HepG2 (cell line): ENCODE results near the gene PTPN18. TPM values are rescaled to one million over a fixed set of nuclear protein-coding genes. Genes with fewer than 3 reads are reported as not detected.

Source experiments
- ELF3 ChIP-seq: IDR thresholded peaks from 2 replicates; pipeline ENCODE4 v1.6.1; 2016; ENCODE audit warnings: missing genetic modification reagents, missing compliant biosample characterization
- FOXP1 ChIP-seq, 2 experiments: fragments of 450-650 bp in 1 of 2; IDR thresholded peaks; 2 replicates each; pipeline ENCODE4 v1.6.1; 2017 to 2018; ENCODE audit warnings: antibody characterized with exemption in 1 of 2
- FOXP4 ChIP-seq: sonication (generic); formaldehyde crosslinking; IDR thresholded peaks from 2 replicates; pipeline ENCODE4 v1.4.0; 2020; ENCODE audit warnings: missing genetic modification reagents
- GFI1 ChIP-seq: sonication (generic); formaldehyde crosslinking; IDR thresholded peaks from 2 replicates; pipeline ENCODE4 v1.5.0; 2020; ENCODE audit warnings: missing genetic modification reagents, mild to moderate bottlenecking, borderline replicate concordance
- GZF1 ChIP-seq: sonication (generic); formaldehyde crosslinking; IDR thresholded peaks from 2 replicates; pipeline ENCODE4 v1.5.1; 2020; ENCODE audit warnings: mild to moderate bottlenecking, missing genetic modification reagents
- HNF4A ChIP-seq: sonication (generic); formaldehyde crosslinking; IDR thresholded peaks from 2 replicates; pipeline ENCODE4 v1.4.0; 2020; ENCODE audit warnings: missing genetic modification reagents
- MBNL3 ChIP-seq: fragments of 250-450 bp; sonication (Bioruptor Pico); conservative IDR thresholded peaks from 2 replicates; pipeline ENCODE4 v1.8.0; 2022; ENCODE audit warnings: mild to moderate bottlenecking, inconsistent platforms
- MYC ChIP-seq: sonication (generic); formaldehyde crosslinking; IDR thresholded peaks from 2 replicates; pipeline ENCODE4 v1.9.0; 2021; ENCODE audit warnings: missing genetic modification reagents, borderline replicate concordance
- MYNN ChIP-seq: sonication (generic); formaldehyde crosslinking; IDR thresholded peaks from 2 replicates; pipeline ENCODE4 v1.4.0; 2020; ENCODE audit warnings: mild to moderate bottlenecking, low read depth, missing genetic modification reagents
- MZF1 ChIP-seq: sonication (generic); formaldehyde crosslinking; IDR thresholded peaks from 2 replicates; pipeline ENCODE4 v1.8.1; 2023; ENCODE audit warnings: mild to moderate bottlenecking, missing genetic modification reagents, borderline replicate concordance
- NBN ChIP-seq: fragments of 450-650 bp; conservative IDR thresholded peaks from 2 replicates; pipeline ENCODE4 v1.6.1; 2017
- RXRB ChIP-seq: IDR thresholded peaks from 2 replicates; pipeline ENCODE4 v1.6.1; 2016; ENCODE audit warnings: borderline replicate concordance, missing genetic modification reagents, missing compliant biosample characterization
- SAFB2 ChIP-seq: sonication (generic); formaldehyde crosslinking; IDR thresholded peaks from 2 replicates; pipeline ENCODE4 v1.5.1; 2020; ENCODE audit warnings: missing genetic modification reagents, low read depth, mild to moderate bottlenecking, borderline replicate concordance
- SALL2 ChIP-seq: sonication (generic); formaldehyde crosslinking; IDR thresholded peaks from 2 replicates; pipeline ENCODE4 v1.8.1; 2023; ENCODE audit warnings: mild to moderate bottlenecking, missing genetic modification reagents, inconsistent platforms
- SMAD3 ChIP-seq: sonication (generic); formaldehyde crosslinking; IDR thresholded peaks from 2 replicates; pipeline ENCODE4 v1.4.0; 2020; ENCODE audit warnings: missing genetic modification reagents
- SNAPC2 ChIP-seq: sonication (generic); formaldehyde crosslinking; IDR thresholded peaks from 2 replicates; pipeline ENCODE4 v1.8.1; 2022; ENCODE audit warnings: mild to moderate bottlenecking, missing genetic modification reagents
- STAG1 ChIP-seq: sonication (generic); formaldehyde crosslinking; IDR thresholded peaks from 2 replicates; pipeline ENCODE4 v1.4.0; 2020; ENCODE audit warnings: missing genetic modification reagents
- ZBTB7A ChIP-seq: sonication (generic); formaldehyde crosslinking; IDR thresholded peaks from 2 replicates; pipeline ENCODE4 v1.8.0; 2022; ENCODE audit warnings: mild to moderate bottlenecking, missing genetic modification reagents
- ZNF205 ChIP-seq: IDR thresholded peaks from 2 replicates; pipeline ENCODE4 v1.6.1; 2018; ENCODE audit warnings: missing biosample characterization, missing genetic modification reagents
- ZNF24 ChIP-seq: fragments of 450-650 bp; IDR thresholded peaks from 2 replicates; pipeline ENCODE4 v1.6.1; 2017; ENCODE audit warnings: antibody characterized with exemption, mild to moderate bottlenecking
- ZNF251 ChIP-seq: sonication (generic); formaldehyde crosslinking; IDR thresholded peaks from 2 replicates; pipeline ENCODE4 v1.9.0; 2021; ENCODE audit warnings: mild to moderate bottlenecking, missing genetic modification reagents
- ZNF337 ChIP-seq: sonication (generic); formaldehyde crosslinking; IDR thresholded peaks from 2 replicates; pipeline ENCODE4 v1.5.1; 2020; ENCODE audit warnings: missing genetic modification reagents, low read depth, mild to moderate bottlenecking, borderline replicate concordance
- ZNF563 ChIP-seq: sonication (generic); formaldehyde crosslinking; IDR thresholded peaks from 2 replicates; pipeline ENCODE4 v1.8.0; 2022; ENCODE audit warnings: mild to moderate bottlenecking, moderate library complexity, missing genetic modification reagents
- ZNF607 ChIP-seq: sonication (generic); formaldehyde crosslinking; IDR thresholded peaks from 2 replicates; pipeline ENCODE4 v1.5.1; 2020; ENCODE audit warnings: missing genetic modification reagents, mild to moderate bottlenecking, borderline replicate concordance
- ZNF781 ChIP-seq: sonication (generic); formaldehyde crosslinking; IDR thresholded peaks from 2 replicates; pipeline ENCODE4 v1.5.1; 2020; ENCODE audit warnings: borderline replicate concordance, mild to moderate bottlenecking, missing genetic modification reagents; ENCODE audit errors: not compliant biosample characterization
- polyA plus RNA-seq, 8 experiments: library from polyadenylated mRNA; depleted of rRNA in 3 of 8; stranded (reverse) in 7 of 8; unstranded in 1 of 8; fragments of >200 nt; fragmentation: Illumina TruSeq in 4 of 8; extraction: Trizol in 4 of 8; gene quantifications; 2 replicates each; pipeline versions ENCODE4 v1.2.1 to v1.2.3, GENCODE V29; 2011 to 2016; ENCODE audit warnings: low read depth in 4 of 8, missing spikeins in 1 of 8, mixed read lengths in 1 of 8; ENCODE audit not compliant: insufficient read depth in 1 of 8
- total RNA-seq, 5 experiments: library from RNA; depleted of rRNA; stranded (reverse); fragments of >200 nt; fragmentation: Illumina TruSeq; extraction: Trizol; gene quantifications; 2 replicates each; pipeline ENCODE4 v1.2.3, GENCODE V29; 2016; ENCODE audit warnings: low read depth in 1 of 5
- TF ChIP-seq, protein P1 (sequence below): sonication (generic); formaldehyde crosslinking; IDR thresholded peaks from 2 replicates; pipeline ENCODE4 v1.5.0; 2020; ENCODE audit warnings: missing genetic modification reagents
- TF ChIP-seq, protein P2 (sequence below): sonication (generic); formaldehyde crosslinking; conservative IDR thresholded peaks from 2 replicates; pipeline ENCODE4 v1.8.1; 2023; ENCODE audit warnings: missing genetic modification reagents

Gene PTPN18
- total and polyA plus RNA-seq, 2 of the 13 experiments (the other 11 are each of a cell fraction or from before 2014, with no cell fraction given): 14.8 to 39.6 TPM

DNA sequence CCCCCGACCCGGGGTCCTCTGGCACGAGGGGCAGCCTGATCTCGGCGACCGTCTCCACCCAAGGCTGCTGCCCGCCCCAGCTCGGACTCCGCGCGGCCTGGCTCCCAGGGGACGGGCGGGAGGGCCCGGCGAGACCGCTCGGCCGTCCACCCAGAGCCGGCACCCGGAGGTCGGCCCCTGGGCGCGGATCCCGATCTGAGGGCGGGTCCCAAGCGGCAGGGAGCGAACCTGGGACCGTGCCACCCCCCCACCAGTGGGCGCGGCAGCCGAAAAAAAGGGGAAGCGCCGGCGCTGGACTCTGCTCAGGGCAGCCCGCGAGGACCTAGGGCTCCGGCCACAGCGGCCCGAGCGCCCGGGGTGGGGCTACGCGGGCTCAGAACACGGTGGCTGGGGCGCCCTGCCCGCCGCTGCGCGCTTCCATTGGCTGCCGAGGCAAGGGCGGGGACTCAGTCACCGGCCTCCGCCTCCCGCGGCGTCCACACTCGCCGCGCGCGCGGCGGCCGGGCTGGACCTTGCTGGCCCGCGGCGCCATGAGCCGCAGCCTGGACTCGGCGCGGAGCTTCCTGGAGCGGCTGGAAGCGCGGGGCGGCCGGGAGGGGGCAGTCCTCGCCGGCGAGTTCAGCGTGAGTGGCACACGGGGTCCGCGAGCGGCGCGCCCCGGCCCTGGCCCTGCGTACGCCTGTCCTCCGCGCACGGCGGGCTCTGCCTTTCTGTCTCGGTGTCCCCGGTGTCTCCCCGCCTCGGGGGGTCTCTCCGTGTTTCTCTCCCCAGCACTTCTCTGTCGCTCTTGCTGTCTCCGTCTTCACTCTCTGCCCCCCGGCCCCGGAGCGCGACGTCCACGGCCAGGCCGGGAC, at the start of gene PTPN18 (continued):
- TF ChIP-seq GZF1: no peak
- peak; percentile 67 for TF ChIP-seq ZBTB7A (CRISPR knock-in tag)
- TF ChIP-seq ZNF607 (CRISPR knock-in tag): peak; percentile 75; the same call in 1 of the 2 replicates
- peak; percentile 90 for TF ChIP-seq MYC (CRISPR knock-in tag)
- TF ChIP-seq ZNF205 (CRISPR knock-in tag): no peak; the same call in none of the 2 replicates
- TF ChIP-seq STAG1: peak; percentile 57
- TF ChIP-seq FOXP1 (IDR thresholded peaks at IDR 0.05): no peak
- TF ChIP-seq FOXP1 (CRISPR knock-in tag; IDR thresholded peaks at IDR 0.05): no peak
- peak; percentile 88 for TF ChIP-seq ZNF563 (CRISPR knock-in tag)
- no peak for TF ChIP-seq ZNF24
- TF ChIP-seq RXRB (CRISPR knock-in tag): 0 out of 2 replicates have a peak, but pooled peaks have one; percentile 15
- TF ChIP-seq HNF4A: peak; percentile 62; the same call in 1 of the 2 replicates
- no peak for TF ChIP-seq SNAPC2 (CRISPR knock-in tag)
- peak; percentile 88; the same call in 1 of the 2 replicates for TF ChIP-seq SAFB2
- peak; percentile 46; the same call in 1 of the 2 replicates for TF ChIP-seq GFI1 (CRISPR knock-in tag)
- TF ChIP-seq ZNF781 (CRISPR knock-in tag): no peak
- TF ChIP-seq MZF1 (CRISPR knock-in tag): no peak
- TF ChIP-seq ZNF337 (CRISPR knock-in tag): 0 out of 2 replicates have a peak, but pooled peaks have one; percentile 53
- TF ChIP-seq, protein P1, sequence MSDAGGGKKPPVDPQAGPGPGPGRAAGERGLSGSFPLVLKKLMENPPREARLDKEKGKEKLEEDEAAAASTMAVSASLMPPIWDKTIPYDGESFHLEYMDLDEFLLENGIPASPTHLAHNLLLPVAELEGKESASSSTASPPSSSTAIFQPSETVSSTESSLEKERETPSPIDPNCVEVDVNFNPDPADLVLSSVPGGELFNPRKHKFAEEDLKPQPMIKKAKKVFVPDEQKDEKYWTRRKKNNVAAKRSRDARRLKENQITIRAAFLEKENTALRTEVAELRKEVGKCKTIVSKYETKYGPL (CRISPR knock-in tag): 0 out of 2 replicates have a peak, but pooled peaks have one; percentile 65
- TF ChIP-seq ELF3 (CRISPR knock-in tag): peak; percentile 85
- 0 out of 2 replicates have a peak, but pooled peaks have one; percentile 9 for TF ChIP-seq SMAD3
- TF ChIP-seq, protein P2, sequence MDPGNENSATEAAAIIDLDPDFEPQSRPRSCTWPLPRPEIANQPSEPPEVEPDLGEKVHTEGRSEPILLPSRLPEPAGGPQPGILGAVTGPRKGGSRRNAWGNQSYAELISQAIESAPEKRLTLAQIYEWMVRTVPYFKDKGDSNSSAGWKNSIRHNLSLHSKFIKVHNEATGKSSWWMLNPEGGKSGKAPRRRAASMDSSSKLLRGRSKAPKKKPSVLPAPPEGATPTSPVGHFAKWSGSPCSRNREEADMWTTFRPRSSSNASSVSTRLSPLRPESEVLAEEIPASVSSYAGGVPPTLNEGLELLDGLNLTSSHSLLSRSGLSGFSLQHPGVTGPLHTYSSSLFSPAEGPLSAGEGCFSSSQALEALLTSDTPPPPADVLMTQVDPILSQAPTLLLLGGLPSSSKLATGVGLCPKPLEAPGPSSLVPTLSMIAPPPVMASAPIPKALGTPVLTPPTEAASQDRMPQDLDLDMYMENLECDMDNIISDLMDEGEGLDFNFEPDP (CRISPR knock-in tag): no peak
- TF ChIP-seq MBNL3 (CRISPR knock-in tag): no peak
- TF ChIP-seq FOXP4 (CRISPR knock-in tag): no peak; the same call in 1 of the 2 replicates
- no peak for TF ChIP-seq MYNN (CRISPR knock-in tag)
- peak; percentile 62; the same call in 1 of the 2 replicates for TF ChIP-seq SALL2 (CRISPR knock-in tag)
- TF ChIP-seq ZNF251: 0 out of 2 replicates have a peak, but pooled peaks have one; percentile 61
- no peak for TF ChIP-seq NBN
